SKM-1 treated with dmso at 0.1 percent for 144 hours (cell line): Measurements from ENCODE around the gene NCAPD2.

Source experiments
- DNase-seq: peaks from one replicate; lab custom pipeline; 2025; ENCODE audit not compliant: unreplicated experiment; lab: John Stamatoyannopoulos, UW

NCAPD2 gene

GRCh38 chr12:6493497-6494257, at the start of gene NCAPD2:
TSS of gene NCAPD2 (plus strand) at chr12:6494102. CDS start at chr12:6495099, 997 bp downstream.
- DNase-seq, result peak; percentile 80

DNA sequence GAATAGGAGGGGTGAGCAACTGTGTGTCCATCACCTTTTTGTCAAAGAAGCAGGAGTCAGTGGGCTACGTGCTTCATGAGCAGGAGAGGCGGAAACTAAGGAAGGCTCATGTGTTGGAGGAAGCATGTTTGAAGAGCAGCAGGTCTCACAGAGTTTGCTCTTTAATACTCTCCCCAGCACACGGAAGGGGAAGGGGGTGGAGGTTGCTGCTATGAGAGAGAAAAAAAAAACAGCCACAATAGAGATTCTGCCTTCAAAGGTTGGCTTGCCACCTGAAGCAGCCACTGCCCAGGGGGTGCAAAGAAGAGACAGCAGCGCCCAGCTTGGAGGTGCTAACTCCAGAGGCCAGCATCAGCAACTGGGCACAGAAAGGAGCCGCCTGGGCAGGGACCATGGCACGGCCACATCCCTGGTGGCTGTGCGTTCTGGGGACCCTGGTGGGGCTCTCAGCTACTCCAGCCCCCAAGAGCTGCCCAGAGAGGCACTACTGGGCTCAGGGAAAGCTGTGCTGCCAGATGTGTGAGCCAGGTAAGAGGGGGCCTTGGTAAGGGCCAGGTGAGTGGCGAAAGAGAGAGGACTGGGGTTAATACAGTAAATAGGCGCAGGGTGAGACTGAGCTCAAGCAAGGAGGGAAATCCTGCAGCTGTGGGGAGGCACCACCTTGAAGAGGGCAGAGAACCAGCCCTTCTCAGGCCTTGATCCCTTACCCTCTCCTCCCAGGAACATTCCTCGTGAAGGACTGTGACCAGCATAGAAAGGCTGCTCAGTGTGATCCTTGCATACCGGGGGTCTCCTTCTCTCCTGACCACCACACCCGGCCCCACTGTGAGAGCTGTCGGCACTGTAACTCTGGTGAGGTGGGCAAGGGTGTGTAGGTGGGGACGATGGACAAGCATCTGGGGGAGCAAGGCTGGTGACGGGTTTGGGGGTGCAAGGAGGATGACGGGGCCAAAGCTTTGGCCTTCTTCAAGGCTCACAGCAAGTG, 48.9 kb upstream of the NCAPD2 start, which contains the start of gene CD27:
TSS of gene CD27 (plus strand) at position 252 of the 985 bp plus-strand sequence. CDS start at position 393, 141 bp downstream.
- DNase-seq, result no peak

DNA sequence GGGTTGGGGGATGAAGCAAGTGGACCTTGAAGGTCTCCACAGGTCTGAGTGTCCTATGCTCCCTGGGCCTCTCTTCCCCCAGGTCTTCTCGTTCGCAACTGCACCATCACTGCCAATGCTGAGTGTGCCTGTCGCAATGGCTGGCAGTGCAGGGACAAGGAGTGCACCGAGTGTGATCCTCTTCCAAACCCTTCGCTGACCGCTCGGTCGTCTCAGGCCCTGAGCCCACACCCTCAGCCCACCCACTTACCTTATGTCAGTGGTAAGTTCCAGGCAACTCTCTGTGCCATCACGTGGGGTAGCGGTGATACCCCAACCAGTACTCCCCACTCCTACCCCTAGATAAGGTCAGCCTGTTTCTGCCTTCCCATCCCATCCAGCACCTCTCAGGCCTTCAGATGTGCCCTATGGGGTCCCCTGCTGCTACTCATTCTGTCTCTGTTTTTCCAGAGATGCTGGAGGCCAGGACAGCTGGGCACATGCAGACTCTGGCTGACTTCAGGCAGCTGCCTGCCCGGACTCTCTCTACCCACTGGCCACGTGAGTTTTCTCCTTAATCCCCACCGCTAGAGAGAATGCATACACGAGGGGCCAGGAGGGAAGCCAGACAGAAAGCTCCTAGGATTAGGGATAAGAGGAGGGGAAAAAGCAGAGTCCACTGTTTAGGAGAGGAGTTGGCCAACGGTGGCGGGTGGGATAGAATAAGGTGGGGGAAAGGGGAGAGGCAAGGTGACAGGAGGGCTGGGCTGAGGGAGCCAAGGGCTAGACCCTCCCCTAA, 43.6 kb upstream of the NCAPD2 start:
- DNase-seq, result no peak

DNA sequence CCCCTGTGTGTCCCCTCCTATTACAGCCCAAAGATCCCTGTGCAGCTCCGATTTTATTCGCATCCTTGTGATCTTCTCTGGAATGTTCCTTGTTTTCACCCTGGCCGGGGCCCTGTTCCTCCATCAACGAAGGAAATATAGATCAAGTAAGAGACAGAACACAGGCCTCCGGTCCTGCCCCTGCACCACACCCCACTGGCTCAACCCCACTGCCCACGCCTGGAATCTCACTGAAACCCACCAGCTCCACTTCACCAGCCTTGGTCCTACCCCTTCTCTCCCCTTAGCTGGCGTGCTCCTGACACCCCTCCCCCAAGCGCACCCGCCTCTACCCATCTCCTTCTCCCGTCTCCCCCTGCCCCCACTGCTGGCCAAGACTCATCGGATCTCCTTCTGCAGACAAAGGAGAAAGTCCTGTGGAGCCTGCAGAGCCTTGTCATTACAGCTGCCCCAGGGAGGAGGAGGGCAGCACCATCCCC, 43.0 kb upstream of the NCAPD2 start:
- DNase-seq, result no peak

GRCh38 chr12:6451348-6452244, 42.3 kb upstream of the NCAPD2 start, which contains the start of gene TAPBPL:
TSS of gene TAPBPL (plus strand) at chr12:6452042. CDS start at chr12:6452249, 207 bp downstream.
- no peak for DNase-seq

DNA sequence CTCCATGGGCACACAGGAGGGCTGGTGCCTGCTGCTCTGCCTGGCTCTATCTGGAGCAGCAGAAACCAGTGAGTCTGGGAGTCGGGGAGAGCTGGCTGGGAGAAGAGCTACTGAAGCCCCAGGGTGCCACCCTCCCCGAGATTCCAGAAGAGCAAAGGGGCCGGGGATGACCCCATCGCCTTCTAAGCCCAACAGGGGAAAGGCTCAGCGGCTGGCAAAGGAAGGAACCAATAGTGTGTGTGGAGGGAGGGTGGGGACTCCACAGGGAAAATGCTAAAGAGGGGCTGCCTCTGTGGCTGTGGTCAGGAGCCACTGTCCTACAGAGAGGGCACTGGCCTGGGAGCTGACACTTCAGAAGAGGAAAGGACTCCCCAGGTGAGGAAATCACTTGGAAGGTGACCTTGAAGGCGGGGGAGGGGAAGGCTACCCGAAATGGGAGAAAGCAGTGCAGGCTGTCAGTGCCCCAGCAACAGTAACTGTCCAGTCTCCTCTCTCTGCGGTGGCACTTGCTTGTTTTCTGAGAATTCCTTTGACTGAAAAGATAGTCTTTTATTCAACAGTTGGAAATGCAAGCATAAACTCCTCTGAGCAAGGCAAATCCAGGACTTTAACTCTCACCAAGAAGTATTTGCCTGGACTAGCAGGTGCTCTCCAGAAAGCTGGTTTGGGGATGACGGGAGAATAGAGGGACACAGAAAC, 41.5 kb upstream of the NCAPD2 start:
- no peak for DNase-seq

DNA sequence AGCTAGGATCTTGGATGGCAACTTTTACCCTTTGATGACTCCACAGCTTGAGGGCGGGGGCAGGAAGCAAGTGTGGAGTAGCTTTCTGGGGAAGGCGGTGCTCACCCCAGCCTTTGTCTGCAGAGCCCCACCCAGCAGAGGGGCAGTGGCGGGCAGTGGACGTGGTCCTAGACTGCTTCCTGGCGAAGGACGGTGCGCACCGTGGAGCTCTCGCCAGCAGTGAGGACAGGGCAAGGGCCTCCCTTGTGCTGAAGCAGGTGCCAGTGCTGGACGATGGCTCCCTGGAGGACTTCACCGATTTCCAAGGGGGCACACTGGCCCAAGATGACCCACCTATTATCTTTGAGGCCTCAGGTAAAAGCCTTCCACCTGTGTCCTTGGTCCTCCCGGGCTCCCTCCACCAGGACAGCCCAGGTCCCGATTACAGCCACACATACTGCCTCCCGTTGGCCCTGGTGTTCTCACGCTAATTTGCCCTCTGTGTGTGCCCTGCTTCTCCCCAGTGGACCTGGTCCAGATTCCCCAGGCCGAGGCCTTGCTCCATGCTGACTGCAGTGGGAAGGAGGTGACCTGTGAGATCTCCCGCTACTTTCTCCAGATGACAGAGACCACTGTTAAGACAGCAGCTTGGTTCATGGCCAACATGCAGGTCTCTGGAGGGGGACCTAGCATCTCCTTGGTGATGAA, 40.8 kb upstream of the NCAPD2 start:
- no peak for DNase-seq

DNA sequence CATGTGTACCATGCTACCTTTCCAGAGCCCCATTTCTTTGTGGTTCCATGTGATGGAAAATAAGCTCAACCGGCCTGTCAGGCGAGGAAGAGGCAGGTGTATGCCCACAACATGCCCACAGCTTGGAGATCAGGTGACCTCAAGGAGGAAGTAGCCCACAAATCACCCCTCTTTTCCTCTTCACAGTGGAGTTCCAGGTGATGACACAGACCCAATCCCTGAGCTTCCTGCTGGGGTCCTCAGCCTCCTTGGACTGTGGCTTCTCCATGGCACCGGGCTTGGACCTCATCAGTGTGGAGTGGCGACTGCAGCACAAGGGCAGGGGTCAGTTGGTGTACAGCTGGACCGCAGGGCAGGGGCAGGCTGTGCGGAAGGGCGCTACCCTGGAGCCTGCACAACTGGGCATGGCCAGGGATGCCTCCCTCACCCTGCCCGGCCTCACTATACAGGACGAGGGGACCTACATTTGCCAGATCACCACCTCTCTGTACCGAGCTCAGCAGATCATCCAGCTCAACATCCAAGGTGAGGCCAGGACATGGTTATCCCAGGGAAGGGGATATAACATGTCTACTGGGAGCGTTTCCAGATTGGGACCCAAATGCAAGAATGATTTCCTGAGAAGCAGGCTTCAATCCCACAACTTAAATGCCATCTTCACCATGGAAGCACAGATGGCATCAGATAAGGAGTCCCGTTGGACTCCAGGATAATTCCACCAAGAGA, 36.5 kb upstream of the NCAPD2 start:
- no peak for DNase-seq

- DNase-seq, result no peak
These were observed 35.5 kb upstream of the NCAPD2 start for GRCh38 chr12:6458281-6459003.

GRCh38 chr12:6459004-6459337, 34.9 kb upstream of the NCAPD2 start:
- DNase-seq, result no peak

GRCh38 chr12:6460751-6461371, 33.0 kb upstream of the NCAPD2 start:
- no peak for DNase-seq

DNA sequence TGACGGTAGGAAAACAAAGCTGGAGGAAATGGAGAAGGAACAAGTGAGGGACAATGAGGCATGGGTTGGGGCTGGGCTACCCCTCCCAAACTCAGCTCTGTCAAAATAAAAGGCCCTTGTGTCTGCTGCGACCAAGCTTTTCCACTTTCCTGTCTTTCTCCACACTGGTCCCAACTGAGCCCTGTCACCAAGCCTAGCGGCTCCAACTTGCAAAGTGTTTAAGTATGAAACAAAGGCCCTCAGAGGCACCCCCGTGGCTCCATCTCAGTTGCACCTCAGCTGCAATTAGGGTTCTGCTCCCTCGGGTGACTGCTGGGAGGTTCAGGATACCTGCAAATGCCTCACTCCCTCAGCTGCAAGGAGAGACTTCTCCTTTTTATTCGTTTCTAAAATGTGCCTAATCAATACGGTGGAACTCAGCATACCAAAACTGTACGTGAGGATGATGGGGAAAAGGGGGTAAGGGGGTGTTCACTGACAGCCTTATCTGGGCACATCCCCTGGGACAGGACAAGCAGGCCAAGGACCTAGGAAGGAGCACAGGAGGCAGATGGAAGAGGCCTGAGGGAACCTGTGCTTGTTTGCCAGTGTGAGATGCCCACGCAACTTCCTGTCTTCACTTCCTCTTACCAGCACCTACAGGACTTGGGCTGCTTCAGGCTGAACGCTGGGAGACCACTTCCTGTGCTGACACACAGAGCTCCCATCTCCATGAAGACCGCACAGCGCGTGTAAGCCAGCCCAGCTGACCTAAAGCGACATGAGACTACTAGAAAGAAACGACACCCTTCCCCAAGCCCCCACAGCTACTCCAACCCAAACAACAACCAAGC, 32.3 kb upstream of the NCAPD2 start:
- peak; percentile 89 for DNase-seq

DNA sequence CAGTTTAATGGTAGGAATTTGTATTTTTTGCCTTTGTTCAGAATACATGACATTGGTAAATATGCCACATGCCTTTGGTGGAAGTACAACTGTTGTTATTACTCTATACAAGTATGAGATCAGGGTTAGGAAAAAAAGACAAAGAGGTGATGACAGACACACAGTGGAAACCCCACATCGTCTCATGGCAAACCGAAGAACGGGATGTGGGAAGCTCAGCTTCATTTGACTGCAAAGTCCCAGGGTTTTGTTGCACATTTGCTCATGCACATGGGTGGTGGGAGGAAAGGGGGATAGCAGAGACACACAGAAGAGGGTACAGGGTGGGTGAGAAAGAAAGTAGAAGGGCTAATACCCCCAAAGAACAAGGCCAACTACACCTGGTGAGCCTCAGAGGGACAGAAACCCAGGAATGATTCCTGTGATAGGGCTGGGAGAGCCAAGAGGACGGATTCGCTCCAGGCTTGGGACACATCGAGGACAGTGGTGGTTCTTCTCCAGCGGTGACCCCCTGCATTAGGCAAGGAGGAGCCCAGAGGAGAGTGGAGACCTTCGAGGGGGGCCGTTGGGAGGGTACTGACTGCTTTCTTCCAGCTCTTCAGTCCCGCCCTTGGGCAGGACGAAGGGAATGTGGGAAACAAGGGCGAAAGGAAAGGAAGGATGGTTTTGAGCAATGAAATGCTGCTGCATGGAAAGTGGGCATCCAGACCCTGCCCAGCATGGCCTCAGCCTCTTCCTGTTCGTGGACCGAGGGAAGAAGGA, 31.5 kb upstream of the NCAPD2 start:
- no peak for DNase-seq

GRCh38 chr12:6463216-6463615, 30.7 kb upstream of the NCAPD2 start:
- no peak for DNase-seq

DNA sequence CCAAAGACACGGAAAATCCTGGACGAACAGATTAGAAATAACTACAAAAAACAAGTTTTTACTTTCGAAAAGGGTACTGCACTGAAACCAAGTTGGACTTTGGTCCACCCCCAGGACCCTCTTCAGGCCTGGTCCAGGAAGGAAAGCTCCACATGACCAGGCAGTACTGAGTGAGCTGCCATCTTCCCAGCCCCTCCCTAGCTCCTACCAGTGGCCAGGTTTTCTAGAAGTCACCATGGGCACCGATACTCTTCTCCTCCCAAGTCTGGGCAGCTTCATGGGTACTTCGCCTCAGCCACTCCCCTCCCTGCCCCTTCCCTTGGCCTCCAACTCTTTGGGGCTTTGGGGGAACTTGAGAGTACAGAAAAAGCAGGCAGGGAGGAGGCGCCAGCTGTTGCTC, 30.0 kb upstream of the NCAPD2 start:
- DNase-seq, result no peak
